ENCODE data around the gene CMTR1.

The CMTR1 gene

GRCh38 chr6:37459981-37460800 lies 27.2 kb downstream of the CMTR1 start:
- TF ChIP-seq, protein P1, sequence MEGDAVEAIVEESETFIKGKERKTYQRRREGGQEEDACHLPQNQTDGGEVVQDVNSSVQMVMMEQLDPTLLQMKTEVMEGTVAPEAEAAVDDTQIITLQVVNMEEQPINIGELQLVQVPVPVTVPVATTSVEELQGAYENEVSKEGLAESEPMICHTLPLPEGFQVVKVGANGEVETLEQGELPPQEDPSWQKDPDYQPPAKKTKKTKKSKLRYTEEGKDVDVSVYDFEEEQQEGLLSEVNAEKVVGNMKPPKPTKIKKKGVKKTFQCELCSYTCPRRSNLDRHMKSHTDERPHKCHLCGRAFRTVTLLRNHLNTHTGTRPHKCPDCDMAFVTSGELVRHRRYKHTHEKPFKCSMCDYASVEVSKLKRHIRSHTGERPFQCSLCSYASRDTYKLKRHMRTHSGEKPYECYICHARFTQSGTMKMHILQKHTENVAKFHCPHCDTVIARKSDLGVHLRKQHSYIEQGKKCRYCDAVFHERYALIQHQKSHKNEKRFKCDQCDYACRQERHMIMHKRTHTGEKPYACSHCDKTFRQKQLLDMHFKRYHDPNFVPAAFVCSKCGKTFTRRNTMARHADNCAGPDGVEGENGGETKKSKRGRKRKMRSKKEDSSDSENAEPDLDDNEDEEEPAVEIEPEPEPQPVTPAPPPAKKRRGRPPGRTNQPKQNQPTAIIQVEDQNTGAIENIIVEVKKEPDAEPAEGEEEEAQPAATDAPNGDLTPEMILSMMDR (conservative IDR thresholded peaks at IDR 0.05; ENCODE audit: low read depth, low read length), result no peak
- H3K4me3 ChIP-seq (ENCODE audit: low read length), result no peak overlapping the region
- DNase-seq (ENCODE audit: low read depth), result no peak

- TF ChIP-seq, protein P1 (conservative IDR thresholded peaks at IDR 0.05; ENCODE audit: low read depth, low read length), result no peak
- H3K4me3 ChIP-seq (ENCODE audit: low read length), result no peak overlapping the region
- DNase-seq (ENCODE audit: low read depth), result no peak
Observed at GRCh38 chr6:37460805-37461204, 27.8 kb downstream of the CMTR1 start.

DNA sequence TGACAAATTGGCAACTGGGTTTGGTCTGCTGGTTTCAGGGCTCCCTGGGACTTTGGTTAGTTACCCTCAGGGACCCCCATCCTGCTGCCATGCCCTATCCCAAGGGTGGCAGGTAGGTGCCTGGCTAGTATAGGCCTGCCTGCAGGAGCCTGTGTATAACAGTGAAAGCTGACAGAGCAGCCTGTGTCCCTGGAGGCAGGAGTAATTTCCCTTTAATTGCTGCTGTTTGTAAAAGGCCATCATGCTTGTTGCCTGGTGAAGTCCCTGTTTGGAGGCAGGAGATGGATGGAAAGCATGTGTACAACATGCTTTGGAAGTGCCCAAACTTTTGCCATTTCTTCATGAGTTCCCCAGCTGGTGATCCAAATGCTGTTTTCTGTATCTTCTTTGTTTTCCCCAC lies 30.1 kb downstream of the CMTR1 start:
- H3K4me3 ChIP-seq (ENCODE audit: low read length), result no peak overlapping the region
- TF ChIP-seq, protein P1 (conservative IDR thresholded peaks at IDR 0.05; ENCODE audit: low read depth, low read length), result no peak
- DNase-seq (ENCODE audit: low read depth), result no peak

GRCh38 chr6:37467718-37468117 lies 34.7 kb downstream of the CMTR1 start:
- no peak overlapping the region for H3K4me3 ChIP-seq (ENCODE audit: low read length)
- TF ChIP-seq, protein P1 (conservative IDR thresholded peaks at IDR 0.05; ENCODE audit: low read depth, low read length), result no peak
- no peak for DNase-seq (ENCODE audit: low read depth)

DNA sequence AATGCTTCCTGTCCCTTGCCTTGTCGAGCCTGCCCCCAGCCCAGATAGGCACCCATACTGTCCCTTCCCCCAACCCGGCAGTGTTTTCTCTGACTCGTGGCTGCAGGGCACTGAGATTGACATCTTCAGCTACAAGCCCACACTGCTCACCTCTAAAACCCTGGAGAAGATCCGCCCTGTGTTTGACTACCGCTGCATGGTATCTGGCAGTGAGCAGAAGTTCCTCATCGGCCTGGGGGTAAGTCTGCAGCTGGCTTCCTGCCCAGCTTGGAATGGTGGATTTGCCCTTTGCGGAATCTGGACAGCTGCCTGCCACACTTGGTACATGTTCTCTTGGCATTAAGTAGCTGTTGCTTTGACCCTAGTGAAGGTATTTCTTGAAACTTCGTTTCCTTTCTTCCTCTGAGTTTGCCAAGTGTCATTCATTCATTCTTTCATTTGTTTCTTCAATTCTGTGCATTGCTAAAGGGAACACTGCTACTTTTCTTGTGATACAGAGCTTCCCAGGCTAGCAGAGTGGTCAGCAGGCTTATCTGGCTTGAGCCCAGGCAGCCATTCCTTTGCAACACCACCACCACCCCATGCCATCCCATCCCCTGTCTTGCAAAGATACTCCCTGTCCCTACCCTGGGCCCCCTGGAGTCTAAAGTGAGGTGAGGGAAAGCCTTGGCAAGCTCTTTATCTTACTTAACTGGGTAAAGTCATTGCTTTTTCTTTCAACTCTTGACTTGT lies 40.5 kb downstream of the CMTR1 start:
- TF ChIP-seq, protein P1 (conservative IDR thresholded peaks at IDR 0.05; ENCODE audit: low read depth, low read length), result no peak
- DNase-seq (ENCODE audit: low read depth), result peak; percentile 38
- H3K4me3 ChIP-seq (ENCODE audit: low read length), result no peak overlapping the region

GRCh38 chr6:37474316-37474715 lies 41.3 kb downstream of the CMTR1 start:
- no peak for DNase-seq (ENCODE audit: low read depth)

More at GRCh38 chr6:37474316-37474715, 41.3 kb downstream of the CMTR1 start:
- no peak overlapping the region for H3K4me3 ChIP-seq (ENCODE audit: low read length)
- TF ChIP-seq, protein P1 (conservative IDR thresholded peaks at IDR 0.05; ENCODE audit: low read depth, low read length), result no peak

Measured in retinal pigment epithelial cell (primary cell).